Kidney (tissue), 14 donors: Measurements from ENCODE around the gene COLQ. TPM values are rescaled to one million over a fixed set of nuclear protein-coding genes. Genes with fewer than 3 reads are reported as not detected.
A peak's percentile ranks its signal among the peaks of the same experiment; 100 is the strongest.

Experiments
- DNase-seq, 5 donors: peaks; one replicate each; pipeline ENCODE4 v3.0.0-alpha.2; 2013 to 2020
- FAIRE-seq: peaks from 2 replicates; lab custom pipeline; 2012; peaks lifted over from hg19 to GRCh38; lab: Jason Lieb, UNC
- H3K27ac ChIP-seq, 2 donors: one replicate each; pipeline ENCODE4 v1.7.0; 2013; ENCODE audit warnings: low read depth in 2 of 2, low read length in 2 of 2, inconsistent platforms in 1 of 2
- H3K27me3 ChIP-seq: one replicate; pipeline ENCODE4 v1.7.1; 2013; ENCODE audit warnings: low read length, inconsistent platforms; ENCODE audit not compliant: control insufficient read depth, insufficient read depth
- H3K36me3 ChIP-seq, 3 donors: one replicate each; pipeline versions ENCODE4 v1.7.0 to v1.7.1; 2013; ENCODE audit warnings: low read length in 3 of 3, control low read depth in 1 of 3, inconsistent platforms in 1 of 3; ENCODE audit not compliant: insufficient read depth in 3 of 3, control insufficient read depth in 2 of 3
- H3K4me1 ChIP-seq, 3 donors: one replicate each; pipeline versions ENCODE4 v1.7.0 to v1.7.1; 2013; ENCODE audit warnings: low read length in 3 of 3, inconsistent platforms in 1 of 3, low read depth in 1 of 3; ENCODE audit not compliant: control insufficient read depth in 2 of 3, insufficient read depth in 2 of 3
- H3K4me3 ChIP-seq, 3 donors: one replicate each; pipeline versions ENCODE4 v1.7.0 to v1.8.1; 2013; ENCODE audit warnings: low read length in 3 of 3, control low read depth in 1 of 3, inconsistent platforms in 1 of 3
- H3K9ac ChIP-seq, 3 donors: one replicate each; pipeline versions ENCODE4 v1.7.0 to v1.7.1; 2013; ENCODE audit warnings: low read length in 3 of 3, control low read depth in 1 of 3, inconsistent platforms in 1 of 3
- H3K9me3 ChIP-seq, 3 donors: one replicate each; pipeline versions ENCODE4 v1.7.0 to v1.7.1; 2013; ENCODE audit warnings: low read length in 3 of 3, control low read depth in 1 of 3, inconsistent platforms in 1 of 3; ENCODE audit not compliant: control insufficient read depth in 2 of 3, insufficient read depth in 1 of 3
- CTCF ChIP-seq: IDR thresholded peaks from 3 replicates; pipeline ENCODE4 v1.5.1; 2012; ENCODE audit warnings: mild to moderate bottlenecking, moderate library complexity, borderline replicate concordance; ENCODE audit not compliant: insufficient read depth; ENCODE audit errors: extremely low read depth
- intact Hi-C: fragments of 100-400 bp; cut with DNase I; formaldehyde crosslinking; loops from one replicate; pipeline ENCODE4 v1.11.1; 2022
- polyA plus RNA-seq: library from polyadenylated mRNA; stranded (reverse); fragments of 350-450 nt; fragmentation: Illumina TruSeq; extraction: RNeasy Lipid Tissue Mini Kit (QIAGEN cat#74804); gene quantifications from one replicate; pipeline ENCODE4 v1.2.3, GENCODE V29; 2014; ENCODE audit warnings: low read depth, low replicate concordance; ENCODE audit not compliant: insufficient read depth
- total RNA-seq: library from RNA; stranded (reverse); fragmentation: NEBNext Ultra II Directional; extraction: Animal tissue kit (Norgen Biotek cat#: 25700); gene quantifications from one replicate; pipeline ENCODE4 v1.2.1, GENCODE V29; 2021
- donor health status: control.
- donor health status: control.
- donor health status: control.
- donor health status: control.
- donor health status: control.
- donor health status: DM: yes; HTN: yes; CAD: no.
- donor health status: Normal renal cell carcinoma (clear cell type).

Gene COLQ
- total and polyA plus RNA-seq, 2 donors from 2014 or later = 1.2 to 4.3 TPM

GRCh38 chr3:15430624-15431023 is 90.9 kb downstream of the COLQ start:
- Histone ChIP-seq H3K9ac (no peak overlapping the region), H3K36me3 (peaks cover 0 to 25% (median 25%) of the 10 kb centered on the region in 3 donors), H3K27ac (no peak overlapping the region), H3K9me3 (no peaks in the 10 kb centered on the region), H3K4me3 (no peak overlapping the region), H3K27me3 (no peaks in the 10 kb centered on the region), H3K4me1 (peaks cover 0 to 16% (median 3%) of the 10 kb centered on the region in 3 donors)
- intact Hi-C loops = no loop called here
- DNase-seq (no peak), FAIRE-seq (no peak)
- no peak for TF ChIP-seq CTCF

DNA sequence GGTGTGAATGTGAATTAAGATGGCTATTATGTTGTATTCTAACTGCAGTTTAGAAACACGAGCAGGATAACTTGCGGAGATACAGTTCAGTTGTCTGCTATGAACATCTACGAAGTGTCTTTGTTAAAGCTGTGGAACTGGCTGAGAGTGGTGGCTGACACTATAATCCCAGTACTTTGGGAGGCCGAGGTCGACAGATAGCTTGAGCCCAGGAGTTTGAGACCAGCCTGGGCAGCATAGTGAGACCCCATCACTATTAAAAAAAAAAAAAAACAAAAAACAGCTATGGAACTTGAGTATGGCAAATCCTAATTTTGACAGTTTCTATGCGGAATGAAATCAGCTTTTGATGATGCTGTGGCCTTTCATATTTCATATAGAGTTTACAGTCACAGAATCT is 92.4 kb downstream of the COLQ start:
- intact Hi-C loops = no loop called here
- no peak for TF ChIP-seq CTCF
- H3K36me3 ChIP-seq = peaks cover 0 to 11% (median 10%) of the 10 kb centered on the region in 3 donors
- peaks cover 0 to 16% (median 3%) of the 10 kb centered on the region in 3 donors for H3K4me1 ChIP-seq
- DNase-seq (no peak), FAIRE-seq (no peak)
- H3K9ac ChIP-seq = no peak overlapping the region
- no peak overlapping the region for H3K27ac ChIP-seq
- no peaks in the 10 kb centered on the region for H3K9me3 ChIP-seq
- peak overlapping the region in 2 of 3 donors; percentile 89 to 97 for H3K4me3 ChIP-seq
- no peaks in the 10 kb centered on the region for H3K27me3 ChIP-seq

- FAIRE-seq = no peak
- no peak for TF ChIP-seq CTCF
Measured at GRCh38 chr3:15428539-15428938, 93.0 kb downstream of the COLQ start.

GRCh38 chr3:15427981-15428380 is 93.5 kb downstream of the COLQ start:
- Histone ChIP-seq H3K9ac (peak overlapping the region; percentile 78 to 97 (median 85)), H3K9me3 (no peaks in the 10 kb centered on the region), H3K36me3 (peaks cover 0 to 4% (median 0%) of the 10 kb centered on the region in 3 donors), H3K27ac (peak overlapping the region; percentile 63 to 65), H3K27me3 (no peaks in the 10 kb centered on the region), H3K4me3 (peak overlapping the region; percentile 89 to 97 (median 89)), H3K4me1 (peaks cover 0 to 16% (median 3%) of the 10 kb centered on the region in 3 donors)
- FAIRE-seq (no peak), DNase-seq (peak in 2 of 5 donors; percentile 8 to 38)
- intact Hi-C loops = no loop called here
- no peak for TF ChIP-seq CTCF

More at GRCh38 chr3:15428539-15428938, 93.0 kb downstream of the COLQ start:
- Histone ChIP-seq H3K36me3 (peaks cover 0 to 7% (median 5%) of the 10 kb centered on the region in 3 donors), H3K9ac (peak overlapping the region in 2 of 3 donors; percentile 34 to 97), H3K4me3 (peak overlapping the region; percentile 89 to 97 (median 89)), H3K9me3 (no peaks in the 10 kb centered on the region), H3K4me1 (peaks cover 0 to 16% (median 3%) of the 10 kb centered on the region in 3 donors), H3K27me3 (no peaks in the 10 kb centered on the region), H3K27ac (no peak overlapping the region)
- intact Hi-C loops = no loop called here
- peak in 1 of 5 donors; percentile 12 for DNase-seq
